ENCODE measurements around the gene PCK2.

- TF ChIP-seq, protein P1, sequence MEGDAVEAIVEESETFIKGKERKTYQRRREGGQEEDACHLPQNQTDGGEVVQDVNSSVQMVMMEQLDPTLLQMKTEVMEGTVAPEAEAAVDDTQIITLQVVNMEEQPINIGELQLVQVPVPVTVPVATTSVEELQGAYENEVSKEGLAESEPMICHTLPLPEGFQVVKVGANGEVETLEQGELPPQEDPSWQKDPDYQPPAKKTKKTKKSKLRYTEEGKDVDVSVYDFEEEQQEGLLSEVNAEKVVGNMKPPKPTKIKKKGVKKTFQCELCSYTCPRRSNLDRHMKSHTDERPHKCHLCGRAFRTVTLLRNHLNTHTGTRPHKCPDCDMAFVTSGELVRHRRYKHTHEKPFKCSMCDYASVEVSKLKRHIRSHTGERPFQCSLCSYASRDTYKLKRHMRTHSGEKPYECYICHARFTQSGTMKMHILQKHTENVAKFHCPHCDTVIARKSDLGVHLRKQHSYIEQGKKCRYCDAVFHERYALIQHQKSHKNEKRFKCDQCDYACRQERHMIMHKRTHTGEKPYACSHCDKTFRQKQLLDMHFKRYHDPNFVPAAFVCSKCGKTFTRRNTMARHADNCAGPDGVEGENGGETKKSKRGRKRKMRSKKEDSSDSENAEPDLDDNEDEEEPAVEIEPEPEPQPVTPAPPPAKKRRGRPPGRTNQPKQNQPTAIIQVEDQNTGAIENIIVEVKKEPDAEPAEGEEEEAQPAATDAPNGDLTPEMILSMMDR (conservative IDR thresholded peaks at IDR 0.05; ENCODE audit: low read depth, low read length): no peak
- no peak for TF ChIP-seq EZH2 (IDR thresholded peaks at IDR 0.05; ENCODE audit: borderline replicate concordance, low read depth, low read length, poor library complexity, severe bottlenecking)
Measured at GRCh38 chr14:24145690-24146452, 51.8 kb downstream of the PCK2 start.

Measured in A673 (cell line).